ENCODE data around the gene RAB11FIP4.

RAB11FIP4 gene

DNA sequence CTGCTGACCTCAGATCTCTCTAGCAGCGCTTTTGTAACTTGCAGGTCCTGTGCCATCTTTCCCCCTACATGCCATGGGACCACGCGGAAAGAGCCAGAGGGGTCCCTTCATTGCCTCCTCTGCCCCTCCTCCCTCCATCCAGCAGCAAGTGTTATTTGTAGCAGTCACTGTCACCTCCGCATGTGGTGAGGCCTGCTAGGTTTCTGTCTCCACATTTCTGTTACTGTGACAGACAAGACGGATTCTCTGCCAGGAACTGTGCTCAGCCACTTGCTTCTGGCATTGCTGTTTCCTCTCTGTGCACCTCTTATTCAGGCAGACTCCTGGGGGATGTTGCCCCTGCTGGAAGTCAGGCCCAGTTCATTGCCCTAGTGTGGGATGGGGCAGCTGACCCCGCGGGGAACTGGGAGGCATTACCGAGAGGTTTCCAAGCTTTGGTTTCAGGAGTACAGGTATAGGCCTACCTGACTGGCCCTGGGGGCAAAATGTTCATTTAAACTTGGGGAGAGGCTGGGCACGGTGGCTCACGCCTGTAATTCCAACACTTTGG is 61.2 kb downstream of the RAB11FIP4 start:
- Histone ChIP-seq H3K4me3 (ENCODE audit: low read depth in 1 of 2, low read length in 2 of 2) (no peak overlapping the region), H3K9me3 (ENCODE audit: control insufficient read depth in 1 of 2, low read length in 2 of 2) (no peaks in the 10 kb centered on the region), H3K27me3 (ENCODE audit: low read depth, low read length) (no peaks in the 10 kb centered on the region), H3K4me1 (ENCODE audit: control insufficient read depth in 1 of 2, insufficient read depth in 2 of 2, low read length in 2 of 2) (no peaks in the 10 kb centered on the region), H3K27ac (ENCODE audit: low read length) (no peak overlapping the region), H3K36me3 (ENCODE audit: control insufficient read depth in 1 of 2, insufficient read depth in 2 of 2, low read length in 2 of 2) (no peaks in the 10 kb centered on the region)

DNA sequence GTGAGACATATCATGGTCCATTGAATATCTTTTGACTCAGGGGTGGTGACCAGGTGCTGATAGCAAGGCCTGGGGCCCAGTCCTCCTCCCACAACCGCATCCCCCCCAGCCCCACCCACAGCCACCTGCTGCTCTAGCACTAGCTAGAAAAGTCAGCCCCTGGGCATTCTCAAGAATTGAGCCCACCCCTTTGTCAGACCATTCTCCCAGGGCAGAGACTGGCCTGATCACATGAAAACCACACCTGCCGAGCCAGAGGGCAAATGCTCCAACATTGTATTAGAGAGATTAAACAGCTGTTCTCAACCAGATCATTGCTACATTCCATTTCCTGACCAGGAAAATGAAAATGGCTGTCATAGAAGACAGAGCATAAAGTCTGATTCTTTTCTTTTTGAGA is 62.4 kb downstream of the RAB11FIP4 start:
- H3K4me3 ChIP-seq (ENCODE audit: low read depth in 1 of 2, low read length in 2 of 2), result no peak overlapping the region
- no peak overlapping the region for H3K27ac ChIP-seq (ENCODE audit: low read length)
- no peaks in the 10 kb centered on the region for H3K36me3 ChIP-seq (ENCODE audit: control insufficient read depth in 1 of 2, insufficient read depth in 2 of 2, low read length in 2 of 2)
- H3K27me3 ChIP-seq (ENCODE audit: low read depth, low read length), result no peaks in the 10 kb centered on the region
- H3K9me3 ChIP-seq (ENCODE audit: control insufficient read depth in 1 of 2, low read length in 2 of 2), result no peaks in the 10 kb centered on the region
- no peaks in the 10 kb centered on the region for H3K4me1 ChIP-seq (ENCODE audit: control insufficient read depth in 1 of 2, insufficient read depth in 2 of 2, low read length in 2 of 2)

DNA sequence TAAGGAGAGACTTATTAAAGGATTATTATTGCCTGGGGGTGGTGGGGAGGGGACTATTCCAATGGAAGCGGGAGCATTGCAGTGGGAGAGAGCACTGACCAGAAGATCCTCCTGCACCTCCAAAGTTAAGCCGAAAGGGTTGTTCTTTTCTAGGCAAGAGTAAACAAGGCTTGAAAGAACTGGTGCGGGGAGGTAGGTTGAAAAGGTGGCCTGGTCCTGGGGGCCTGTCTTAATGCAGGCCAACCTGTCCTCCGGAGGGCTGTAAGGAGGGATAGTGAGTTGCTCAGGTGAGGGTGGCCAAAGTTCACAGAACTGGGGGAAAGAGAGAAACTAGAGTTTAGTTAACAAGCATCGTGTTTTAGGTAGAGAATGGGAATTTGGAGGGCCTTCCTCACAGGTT is 65.3 kb downstream of the RAB11FIP4 start:
- H3K27ac ChIP-seq (ENCODE audit: low read length), result no peak overlapping the region
- no peaks in the 10 kb centered on the region for H3K27me3 ChIP-seq (ENCODE audit: low read depth, low read length)
- H3K36me3 ChIP-seq (ENCODE audit: control insufficient read depth in 1 of 2, insufficient read depth in 2 of 2, low read length in 2 of 2), result no peaks in the 10 kb centered on the region
- no peaks in the 10 kb centered on the region for H3K9me3 ChIP-seq (ENCODE audit: control insufficient read depth in 1 of 2, low read length in 2 of 2)
- H3K4me3 ChIP-seq (ENCODE audit: low read depth in 1 of 2, low read length in 2 of 2), result no peak overlapping the region
- no peaks in the 10 kb centered on the region for H3K4me1 ChIP-seq (ENCODE audit: control insufficient read depth in 1 of 2, insufficient read depth in 2 of 2, low read length in 2 of 2)

DNA sequence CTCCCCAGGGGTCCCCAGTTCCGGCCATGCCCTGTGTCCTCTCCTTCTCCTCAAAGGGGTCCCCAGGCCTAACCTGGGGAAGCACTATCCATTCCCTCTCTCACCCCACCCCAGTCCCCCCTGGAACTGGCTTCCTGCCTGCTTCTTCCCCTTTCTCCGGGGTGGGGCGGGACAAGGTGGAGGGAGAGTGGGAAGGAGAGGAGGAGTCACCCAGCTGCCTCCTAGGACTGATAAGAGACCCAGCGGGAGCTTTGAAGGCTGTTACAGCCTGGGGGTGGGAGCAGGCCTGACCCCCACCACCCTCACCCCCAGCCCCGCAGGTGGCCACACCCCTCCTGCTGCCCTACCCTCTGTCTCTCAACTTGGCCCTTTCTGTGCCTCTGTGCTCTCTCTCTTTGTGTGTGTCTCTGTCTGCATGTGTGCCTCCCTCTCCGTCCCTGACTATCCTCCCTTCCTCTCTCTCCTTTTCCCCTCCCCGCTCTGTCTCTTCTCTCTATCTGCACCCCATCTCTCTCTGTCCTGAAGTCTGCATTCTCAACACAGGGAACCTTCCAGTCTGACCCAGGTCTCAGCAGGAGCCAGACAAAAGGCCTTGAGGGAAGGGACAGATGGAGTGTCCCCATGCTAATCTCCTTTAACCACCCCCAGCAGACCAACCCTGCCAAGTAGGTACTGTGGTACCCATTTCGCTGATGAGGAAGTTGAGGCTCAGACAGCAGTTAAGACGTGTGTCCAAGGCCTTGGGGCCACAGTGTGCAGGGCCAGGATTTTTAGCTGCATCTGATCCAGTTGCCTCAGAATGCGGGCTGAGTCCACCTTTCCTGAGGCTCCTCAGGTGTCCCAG is 66.1 kb downstream of the RAB11FIP4 start:
- Histone ChIP-seq H3K4me3 (ENCODE audit: low read depth in 1 of 2, low read length in 2 of 2) (no peak overlapping the region), H3K27ac (ENCODE audit: low read length) (no peak overlapping the region), H3K4me1 (ENCODE audit: control insufficient read depth in 1 of 2, insufficient read depth in 2 of 2, low read length in 2 of 2) (no peaks in the 10 kb centered on the region), H3K9me3 (ENCODE audit: control insufficient read depth in 1 of 2, low read length in 2 of 2) (no peaks in the 10 kb centered on the region), H3K36me3 (ENCODE audit: control insufficient read depth in 1 of 2, insufficient read depth in 2 of 2, low read length in 2 of 2) (no peaks in the 10 kb centered on the region), H3K27me3 (ENCODE audit: low read depth, low read length) (no peaks in the 10 kb centered on the region)

DNA sequence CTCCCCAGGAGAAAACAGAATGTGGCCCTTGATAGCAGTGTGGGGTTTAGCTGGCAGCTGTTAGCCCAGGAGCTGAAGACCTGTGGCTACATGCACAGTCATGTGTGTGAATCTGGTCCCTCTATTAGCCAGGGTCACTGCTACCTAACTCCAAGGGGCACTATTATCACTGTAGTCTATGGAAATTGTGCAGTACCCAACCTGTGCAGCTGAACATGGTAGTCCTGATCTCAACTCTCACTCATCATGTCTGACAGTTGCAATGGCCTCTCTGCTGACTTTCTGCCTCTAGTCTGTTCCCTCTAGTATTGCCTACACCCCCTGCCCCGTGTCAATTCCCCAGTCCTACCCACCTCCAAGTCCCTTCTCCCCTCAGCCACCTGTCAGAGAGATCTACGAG is 67.4 kb downstream of the RAB11FIP4 start:
- Histone ChIP-seq H3K4me1 (ENCODE audit: control insufficient read depth in 1 of 2, insufficient read depth in 2 of 2, low read length in 2 of 2) (no peaks in the 10 kb centered on the region), H3K27ac (ENCODE audit: low read length) (no peak overlapping the region), H3K4me3 (ENCODE audit: low read depth in 1 of 2, low read length in 2 of 2) (no peak overlapping the region), H3K36me3 (ENCODE audit: control insufficient read depth in 1 of 2, insufficient read depth in 2 of 2, low read length in 2 of 2) (no peaks in the 10 kb centered on the region), H3K9me3 (ENCODE audit: control insufficient read depth in 1 of 2, low read length in 2 of 2) (no peaks in the 10 kb centered on the region), H3K27me3 (ENCODE audit: low read depth, low read length) (no peaks in the 10 kb centered on the region)

DNA sequence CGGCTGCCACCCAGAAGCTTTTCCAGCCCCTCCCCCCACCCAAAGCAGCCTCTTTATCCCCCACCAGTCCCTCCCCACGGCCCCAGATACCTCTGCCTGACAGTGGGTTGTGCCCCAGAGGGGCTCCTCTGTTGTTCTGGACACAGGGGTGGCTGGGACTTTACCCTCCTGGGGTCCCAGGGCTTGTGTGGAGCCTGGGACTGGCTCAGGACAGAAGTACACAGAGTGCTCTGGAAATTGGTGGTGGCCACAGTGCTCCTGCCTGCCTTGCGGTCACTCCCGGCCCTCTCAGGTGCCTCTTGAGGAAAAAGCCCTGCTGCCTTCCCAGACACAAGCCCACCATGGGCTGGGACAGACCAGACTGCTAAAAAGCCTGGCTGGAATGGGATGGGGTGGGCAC is 68.2 kb downstream of the RAB11FIP4 start:
- Histone ChIP-seq H3K4me3 (ENCODE audit: low read depth in 1 of 2, low read length in 2 of 2) (no peak overlapping the region), H3K9me3 (ENCODE audit: control insufficient read depth in 1 of 2, low read length in 2 of 2) (no peaks in the 10 kb centered on the region), H3K27ac (ENCODE audit: low read length) (no peak overlapping the region)

DNA sequence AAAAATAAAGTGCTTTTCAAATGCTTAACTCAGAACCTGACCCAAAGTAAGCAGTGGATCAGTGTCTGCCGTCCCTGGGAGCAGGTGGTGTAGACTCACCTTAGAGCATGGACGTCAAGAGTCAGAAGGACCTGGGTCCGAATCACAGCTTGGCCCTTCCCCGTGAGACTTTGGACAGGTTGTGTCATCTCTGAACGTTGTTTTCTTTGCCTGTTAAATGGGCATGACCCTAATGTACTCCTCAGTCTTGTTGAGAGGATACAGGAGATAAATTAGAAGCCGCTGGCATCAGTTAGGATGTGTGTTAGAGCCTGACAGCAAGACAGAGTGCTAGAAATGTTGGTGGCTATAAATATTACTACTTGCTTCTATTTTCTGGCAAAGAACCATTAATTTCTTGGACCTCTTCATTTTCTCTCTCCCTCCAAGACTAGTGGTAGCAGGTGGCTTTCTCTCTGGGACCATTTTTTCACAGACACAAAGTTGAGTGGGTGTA is 68.8 kb downstream of the RAB11FIP4 start:
- no peaks in the 10 kb centered on the region for H3K9me3 ChIP-seq (ENCODE audit: control insufficient read depth in 1 of 2, low read length in 2 of 2)
- H3K27me3 ChIP-seq (ENCODE audit: low read depth, low read length), result no peaks in the 10 kb centered on the region
- no peaks in the 10 kb centered on the region for H3K4me1 ChIP-seq (ENCODE audit: control insufficient read depth in 1 of 2, insufficient read depth in 2 of 2, low read length in 2 of 2)
- H3K36me3 ChIP-seq (ENCODE audit: control insufficient read depth in 1 of 2, insufficient read depth in 2 of 2, low read length in 2 of 2), result no peaks in the 10 kb centered on the region
- no peak overlapping the region for H3K4me3 ChIP-seq (ENCODE audit: low read depth in 1 of 2, low read length in 2 of 2)
- no peak overlapping the region for H3K27ac ChIP-seq (ENCODE audit: low read length)

More for the DNA sequence above, 68.2 kb downstream of the RAB11FIP4 start:
- no peaks in the 10 kb centered on the region for H3K36me3 ChIP-seq (ENCODE audit: control insufficient read depth in 1 of 2, insufficient read depth in 2 of 2, low read length in 2 of 2)
- H3K4me1 ChIP-seq (ENCODE audit: control insufficient read depth in 1 of 2, insufficient read depth in 2 of 2, low read length in 2 of 2), result no peaks in the 10 kb centered on the region
- no peaks in the 10 kb centered on the region for H3K27me3 ChIP-seq (ENCODE audit: low read depth, low read length)

DNA sequence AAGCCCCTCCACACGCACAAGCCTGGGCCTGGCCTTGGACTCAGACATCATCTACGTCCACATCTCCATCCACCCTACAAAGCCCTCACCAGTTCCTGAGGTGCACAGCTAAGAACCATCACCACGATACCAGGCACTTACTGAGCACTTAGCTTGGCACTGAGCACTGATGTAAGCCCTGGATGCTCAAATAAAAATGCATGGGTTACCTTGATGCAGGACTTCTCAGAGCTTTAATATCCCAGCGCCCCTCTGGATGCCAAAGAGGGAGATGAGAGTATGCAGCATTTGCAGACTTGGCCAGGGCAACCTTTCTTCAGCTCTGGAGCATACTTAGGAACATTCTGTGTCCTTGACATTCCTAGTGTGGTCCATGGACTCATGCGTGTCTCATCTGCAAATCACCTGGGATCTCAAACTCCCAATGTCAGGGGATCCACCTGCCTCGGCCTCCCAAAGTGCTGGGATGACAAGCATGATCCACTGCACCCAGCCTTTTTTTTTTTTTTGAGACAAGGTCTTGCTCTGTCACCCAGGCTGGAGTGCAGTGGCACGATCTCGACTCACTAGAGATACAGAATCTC is 69.8 kb downstream of the RAB11FIP4 start:
- H3K27ac ChIP-seq (ENCODE audit: low read length), result no peak overlapping the region
- H3K4me1 ChIP-seq (ENCODE audit: control insufficient read depth in 1 of 2, insufficient read depth in 2 of 2, low read length in 2 of 2), result no peaks in the 10 kb centered on the region
- no peak overlapping the region for H3K4me3 ChIP-seq (ENCODE audit: low read depth in 1 of 2, low read length in 2 of 2)
- no peaks in the 10 kb centered on the region for H3K9me3 ChIP-seq (ENCODE audit: control insufficient read depth in 1 of 2, low read length in 2 of 2)
- no peaks in the 10 kb centered on the region for H3K36me3 ChIP-seq (ENCODE audit: control insufficient read depth in 1 of 2, insufficient read depth in 2 of 2, low read length in 2 of 2)
- no peaks in the 10 kb centered on the region for H3K27me3 ChIP-seq (ENCODE audit: low read depth, low read length)

DNA sequence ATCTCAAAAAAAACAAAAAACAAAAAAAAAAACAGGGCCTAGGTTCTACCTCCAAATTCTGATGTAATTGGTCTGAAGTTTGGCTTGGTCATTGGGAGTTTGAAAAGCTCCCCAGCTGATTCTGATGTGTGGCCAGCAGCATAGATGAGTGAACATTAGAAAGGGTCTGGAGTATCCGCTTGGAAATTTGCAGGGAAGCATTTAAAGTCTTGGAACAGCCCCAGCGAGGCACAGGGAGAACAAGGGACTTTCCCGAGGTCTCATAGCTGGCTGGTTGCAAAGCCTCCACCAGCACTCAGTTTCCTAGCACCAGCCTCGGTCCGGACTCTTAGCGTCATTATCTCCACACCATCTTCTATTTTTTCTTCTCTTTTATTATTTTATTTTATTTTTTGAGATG is 70.8 kb downstream of the RAB11FIP4 start:
- no peaks in the 10 kb centered on the region for H3K27me3 ChIP-seq (ENCODE audit: low read depth, low read length)
- no peaks in the 10 kb centered on the region for H3K4me1 ChIP-seq (ENCODE audit: control insufficient read depth in 1 of 2, insufficient read depth in 2 of 2, low read length in 2 of 2)
- H3K36me3 ChIP-seq (ENCODE audit: control insufficient read depth in 1 of 2, insufficient read depth in 2 of 2, low read length in 2 of 2), result no peaks in the 10 kb centered on the region
- no peak overlapping the region for H3K27ac ChIP-seq (ENCODE audit: low read length)
- H3K9me3 ChIP-seq (ENCODE audit: control insufficient read depth in 1 of 2, low read length in 2 of 2), result no peaks in the 10 kb centered on the region
- H3K4me3 ChIP-seq (ENCODE audit: low read depth in 1 of 2, low read length in 2 of 2), result no peak overlapping the region

DNA sequence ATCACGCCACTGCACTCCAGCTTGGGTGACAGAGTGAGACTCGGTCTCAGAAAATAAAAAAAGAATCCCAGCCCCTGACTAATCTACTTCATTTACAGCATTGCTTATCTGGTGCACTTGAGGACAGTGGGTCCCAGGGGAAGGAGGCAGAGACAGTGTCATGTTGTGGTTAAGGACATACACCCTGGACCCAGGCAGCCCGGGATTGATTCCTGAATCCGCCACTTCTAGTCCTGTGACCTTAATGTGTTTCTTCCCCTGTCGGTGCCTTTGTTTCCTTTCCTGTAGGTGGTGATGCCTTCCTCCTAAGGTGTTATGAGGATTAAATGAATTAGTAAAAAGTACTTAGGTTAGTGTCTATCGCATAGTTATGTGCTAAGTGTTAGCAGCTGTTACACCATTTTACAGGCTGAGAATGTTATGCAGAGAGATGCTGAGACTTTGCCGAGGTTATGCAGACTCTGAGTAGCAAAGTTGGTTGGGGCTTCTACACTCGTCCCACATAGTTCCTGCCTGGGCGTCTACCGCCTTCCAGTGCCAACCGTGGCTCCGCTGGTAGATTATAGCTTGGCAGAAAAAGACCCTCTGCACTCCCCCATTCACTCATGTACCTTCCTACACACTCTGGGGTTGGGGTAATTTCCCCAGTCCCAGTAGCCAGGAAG is 74.8 kb downstream of the RAB11FIP4 start:
- H3K36me3 ChIP-seq (ENCODE audit: control insufficient read depth in 1 of 2, insufficient read depth in 2 of 2, low read length in 2 of 2), result no peaks in the 10 kb centered on the region
- H3K27ac ChIP-seq (ENCODE audit: low read length), result no peak overlapping the region
- no peaks in the 10 kb centered on the region for H3K27me3 ChIP-seq (ENCODE audit: low read depth, low read length)
- H3K4me1 ChIP-seq (ENCODE audit: control insufficient read depth in 1 of 2, insufficient read depth in 2 of 2, low read length in 2 of 2), result no peaks in the 10 kb centered on the region
- H3K4me3 ChIP-seq (ENCODE audit: low read depth in 1 of 2, low read length in 2 of 2), result no peak overlapping the region
- H3K9me3 ChIP-seq (ENCODE audit: control insufficient read depth in 1 of 2, low read length in 2 of 2), result no peaks in the 10 kb centered on the region

DNA sequence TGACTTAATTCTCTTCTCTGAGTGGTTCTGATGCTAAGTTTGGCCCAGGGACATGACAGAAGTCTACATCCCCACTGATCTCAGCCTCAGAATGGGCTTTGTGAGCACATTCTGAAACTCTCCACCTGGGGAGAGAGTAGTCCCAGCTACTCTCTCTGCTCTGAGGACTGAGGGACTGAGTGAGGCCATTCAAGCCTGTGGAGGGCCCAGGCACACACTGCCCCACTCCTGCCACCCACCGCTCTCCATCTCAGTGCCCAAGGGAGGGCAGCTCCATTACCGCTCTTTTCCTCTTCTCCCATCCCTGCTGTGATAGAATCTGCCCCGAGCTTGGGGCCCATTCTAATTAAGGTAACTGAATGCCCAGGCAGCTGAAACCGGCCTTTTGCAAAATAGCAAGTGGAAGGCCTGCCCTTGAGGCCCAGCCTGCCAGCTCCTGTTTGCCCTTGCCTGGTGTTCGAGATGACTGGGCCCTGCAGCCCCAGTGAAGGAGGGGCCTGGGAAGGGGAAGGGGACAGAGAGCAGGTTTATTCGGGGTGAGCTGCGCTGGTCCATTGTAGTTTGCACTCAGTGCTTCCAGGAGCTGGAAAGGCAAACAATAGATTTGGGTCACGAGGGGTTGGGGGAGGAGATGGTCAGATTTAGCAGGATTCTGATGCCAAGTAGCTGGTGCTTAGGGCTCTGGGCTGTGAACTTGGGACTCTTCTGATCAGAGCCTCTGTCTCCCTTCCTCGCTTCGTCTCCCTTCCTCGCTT is 76.2 kb downstream of the RAB11FIP4 start:
- Histone ChIP-seq H3K27me3 (ENCODE audit: low read depth, low read length) (no peaks in the 10 kb centered on the region), H3K9me3 (ENCODE audit: control insufficient read depth in 1 of 2, low read length in 2 of 2) (no peaks in the 10 kb centered on the region), H3K4me1 (ENCODE audit: control insufficient read depth in 1 of 2, insufficient read depth in 2 of 2, low read length in 2 of 2) (no peaks in the 10 kb centered on the region), H3K4me3 (ENCODE audit: low read depth in 1 of 2, low read length in 2 of 2) (no peak overlapping the region), H3K27ac (ENCODE audit: low read length) (no peak overlapping the region), H3K36me3 (ENCODE audit: control insufficient read depth in 1 of 2, insufficient read depth in 2 of 2, low read length in 2 of 2) (no peaks in the 10 kb centered on the region)
